GM20431 (cell line): Measurements from ENCODE around the gene TBC1D7.

Experiments
- in situ Hi-C: fragments of 300-500 bp; cut with MseI, MboI; formaldehyde crosslinking; loops from one replicate; pipeline ENCODE4 v1.15.0; 2020; ENCODE audit warnings: low sequenced_read_pairs; ENCODE audit not compliant: unreplicated experiment

Gene TBC1D7

DNA sequence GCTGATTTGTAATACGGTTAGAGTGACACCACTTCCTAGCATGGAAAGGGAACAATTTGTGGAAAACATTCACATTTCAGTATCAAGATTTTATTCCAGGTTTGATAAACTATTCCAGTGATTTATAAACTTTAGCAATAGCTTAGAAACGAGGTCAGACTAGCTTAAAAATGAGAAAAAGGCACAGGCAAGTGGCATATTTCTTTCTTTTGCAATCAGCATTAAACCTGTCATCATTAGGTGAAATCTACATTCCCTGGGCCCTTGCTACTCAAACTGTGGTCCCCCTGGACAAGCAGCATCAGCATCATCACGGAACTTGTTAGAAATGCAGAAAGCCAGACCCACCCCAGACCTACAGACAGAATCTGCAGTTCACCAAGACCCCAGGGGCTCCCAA is 29.9 kb downstream of the TBC1D7 start:
- in situ Hi-C loops = no loop called here

DNA sequence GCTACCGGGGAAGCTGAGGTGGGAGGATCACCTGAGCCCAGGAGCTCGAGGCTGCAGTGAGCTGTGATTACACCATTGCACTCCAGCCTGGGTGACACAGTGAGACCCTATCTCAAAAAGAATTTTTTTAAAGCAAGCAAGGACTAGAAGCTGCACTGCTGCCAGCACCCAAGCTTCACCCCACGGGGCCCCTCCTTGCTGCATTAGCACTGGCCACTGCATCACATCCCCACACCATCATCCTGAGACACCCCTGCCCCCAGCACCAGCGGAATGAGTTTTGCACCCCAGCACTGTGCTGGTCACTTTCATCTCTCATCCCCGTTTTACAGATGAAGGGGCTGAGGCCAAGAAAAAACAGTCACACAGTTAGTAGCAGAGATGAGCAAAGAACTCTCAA is 30.9 kb downstream of the TBC1D7 start:
- in situ Hi-C loops = no loop called here

- in situ Hi-C loops = no loop called here
Observed at GRCh38 chr6:13296536-13296997, 31.8 kb downstream of the TBC1D7 start.

- in situ Hi-C loops = no loop called here
Observed at GRCh38 chr6:13295576-13295975, 32.8 kb downstream of the TBC1D7 start.

DNA sequence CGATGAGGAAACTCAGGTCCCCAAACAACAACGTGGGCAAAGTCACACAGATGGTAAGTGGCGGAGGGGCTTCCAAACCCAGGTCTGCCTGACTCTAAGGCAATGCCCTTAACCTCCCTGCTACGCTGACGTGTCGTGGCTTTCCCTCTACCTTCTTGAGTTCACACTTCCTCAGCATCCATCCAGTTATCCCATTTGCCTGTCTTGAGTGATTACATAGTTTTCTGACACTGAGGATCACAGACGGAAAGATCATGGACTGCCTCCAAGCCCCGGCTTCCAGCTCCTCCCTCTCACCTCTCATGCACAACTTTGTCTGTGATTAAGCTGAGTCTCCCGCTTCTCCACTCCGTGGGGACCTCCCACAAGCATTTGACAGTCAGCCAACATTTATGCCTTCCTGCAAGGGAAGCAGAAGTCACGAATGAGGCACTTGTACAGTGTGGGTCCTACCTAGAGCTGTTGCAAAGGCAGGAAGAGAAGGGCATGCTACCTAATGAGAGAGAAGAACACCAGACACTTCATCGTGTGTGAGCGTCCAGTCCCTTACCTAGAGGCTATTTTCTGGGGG is 33.8 kb downstream of the TBC1D7 start:
- in situ Hi-C loops = no loop called here

DNA sequence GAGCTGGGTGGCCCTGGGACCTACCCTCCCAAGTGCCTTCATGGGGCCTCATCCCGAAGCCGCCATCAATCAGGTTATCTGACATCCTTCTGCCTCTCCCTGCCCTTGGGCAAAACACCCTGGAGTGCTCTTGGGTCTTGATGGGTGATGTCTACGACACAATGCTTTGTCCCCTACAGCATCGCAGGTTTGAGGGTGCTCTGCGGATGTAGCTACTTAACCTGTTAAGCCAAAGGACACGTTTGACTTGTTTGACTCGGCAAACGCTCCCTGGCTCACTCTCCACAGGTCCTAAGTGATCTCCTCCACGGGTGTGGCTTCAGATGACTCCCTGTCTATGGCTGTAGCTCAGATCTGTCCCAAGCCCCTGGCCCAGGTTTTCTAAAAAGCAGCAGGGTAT is 35.6 kb downstream of the TBC1D7 start:
- in situ Hi-C loops = no loop called here

- in situ Hi-C loops = no loop called here
Observed at GRCh38 chr6:13290335-13290734, 38.0 kb downstream of the TBC1D7 start.

- in situ Hi-C loops = no loop called here
Observed at GRCh38 chr6:13289789-13290318, 38.5 kb downstream of the TBC1D7 start.

- in situ Hi-C loops = no loop called here
Observed at GRCh38 chr6:13288969-13289391, 39.4 kb downstream of the TBC1D7 start.

DNA sequence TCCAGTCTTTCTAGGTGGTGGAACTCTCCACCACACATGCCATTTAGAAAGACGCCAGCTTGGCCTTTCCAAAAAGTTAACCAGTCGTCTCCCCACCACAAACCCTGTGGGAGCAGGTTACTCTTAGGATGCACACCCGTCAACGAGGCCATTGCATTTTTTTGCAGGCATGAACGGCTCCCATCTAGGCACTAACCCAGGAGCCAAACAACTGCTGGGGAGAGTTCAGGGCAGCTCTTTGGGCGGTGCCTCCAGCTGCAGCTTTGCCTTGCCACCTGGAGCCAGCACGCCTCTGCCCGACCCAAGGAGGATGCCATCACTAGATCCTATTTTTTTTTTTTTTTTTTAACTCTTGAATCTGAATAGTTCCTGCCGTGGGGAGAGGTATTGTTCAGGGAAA is 39.9 kb downstream of the TBC1D7 start:
- in situ Hi-C loops = no loop called here

- in situ Hi-C loops = no loop called here
Observed at GRCh38 chr6:13287104-13287503, 41.2 kb downstream of the TBC1D7 start.

- in situ Hi-C loops = no loop called here
Observed at GRCh38 chr6:13286181-13286580, 42.2 kb downstream of the TBC1D7 start.

GRCh38 chr6:13285705-13286104 is 42.6 kb downstream of the TBC1D7 start:
- in situ Hi-C loops = no loop called here

DNA sequence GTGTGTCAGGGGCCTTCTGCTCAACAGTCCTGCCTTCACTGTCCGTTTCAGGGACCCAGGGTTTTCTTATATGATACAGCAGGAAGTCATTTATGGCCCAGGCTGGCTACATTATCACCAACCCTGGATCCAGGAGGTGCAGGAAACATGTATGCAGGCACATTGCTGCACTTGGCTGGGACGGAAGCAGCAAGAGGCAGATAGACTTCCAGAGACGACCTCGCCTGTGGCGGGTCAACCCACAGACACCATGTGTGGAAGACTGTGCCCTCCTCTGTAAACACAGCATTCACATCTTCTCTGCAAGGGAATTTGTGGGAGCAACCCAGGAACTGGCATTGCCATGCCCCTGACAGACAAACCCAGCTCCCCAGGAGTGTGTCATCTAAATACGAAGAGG is 43.7 kb downstream of the TBC1D7 start:
- in situ Hi-C loops = no loop called here

GRCh38 chr6:13283331-13283730 is 45.0 kb downstream of the TBC1D7 start:
- in situ Hi-C loops = no loop called here

DNA sequence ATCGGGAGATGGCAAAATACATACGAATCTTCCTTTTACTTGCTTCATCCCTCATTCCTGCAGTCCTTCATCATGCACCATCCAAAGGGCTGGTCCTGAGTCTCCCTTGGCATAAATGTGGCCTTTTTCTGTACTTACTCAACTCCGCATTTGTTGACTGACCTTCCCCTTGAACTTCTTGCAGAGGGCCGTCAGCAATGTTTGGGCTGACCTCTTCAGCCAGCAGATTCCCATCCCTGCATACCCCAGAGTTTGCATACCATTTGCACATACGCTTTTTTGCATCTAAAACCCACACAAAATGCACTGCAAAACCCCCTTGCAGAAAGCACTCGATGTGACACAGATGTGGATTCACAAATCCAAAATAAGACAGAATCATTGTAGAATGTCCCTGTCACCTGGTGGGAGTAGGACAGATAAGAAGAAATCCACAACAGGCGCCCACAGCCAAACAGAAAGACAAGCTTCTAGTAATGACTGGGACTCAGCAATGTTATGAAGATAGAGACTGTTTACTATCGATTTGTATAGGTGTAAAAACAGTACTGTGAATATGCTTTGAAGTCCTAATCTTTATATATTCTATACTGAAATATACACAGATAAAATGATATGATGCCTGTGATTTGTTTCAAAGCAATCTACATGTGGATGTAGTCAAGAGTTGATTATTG is 45.8 kb downstream of the TBC1D7 start:
- in situ Hi-C loops = no loop called here

DNA sequence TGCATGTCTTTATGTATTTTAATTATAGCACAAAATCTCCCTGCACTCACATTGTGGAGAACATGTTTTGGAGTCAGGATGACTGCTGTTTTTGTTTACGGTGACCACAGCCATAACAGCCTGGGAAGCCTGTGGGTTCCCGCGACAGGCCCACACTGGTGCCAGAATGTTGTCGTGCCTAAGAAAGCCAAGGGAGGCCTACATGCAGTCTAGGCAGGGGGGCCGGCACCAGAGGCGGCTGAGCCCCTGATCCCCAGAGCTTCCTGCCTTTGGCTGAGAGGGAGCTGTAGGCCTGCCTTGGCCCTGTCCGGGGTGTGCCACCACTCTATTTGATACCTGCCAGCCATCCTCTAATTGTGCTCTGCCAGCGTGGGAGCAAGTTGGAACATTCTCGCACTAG is 46.7 kb downstream of the TBC1D7 start:
- in situ Hi-C loops = no loop called here

DNA sequence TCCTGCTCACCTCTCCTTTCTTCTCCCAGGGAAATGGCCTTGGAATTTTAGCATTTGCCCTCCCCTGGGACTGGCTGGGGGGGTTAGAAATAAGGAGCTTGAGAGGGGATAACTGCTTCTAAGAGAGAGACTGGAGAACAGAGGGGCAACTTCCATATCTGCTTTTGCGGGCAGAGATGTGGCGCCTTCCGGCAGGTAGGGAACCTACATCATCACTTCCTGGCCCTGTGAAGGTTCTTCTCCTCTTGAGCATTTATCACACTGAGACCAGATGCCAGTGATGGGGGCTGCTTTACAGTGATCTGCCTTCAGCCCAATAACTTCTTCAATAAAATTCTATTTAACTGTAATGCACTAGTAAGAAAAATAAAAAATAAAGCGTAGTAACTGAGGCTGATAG is 48.1 kb downstream of the TBC1D7 start:
- in situ Hi-C loops = no loop called here

GRCh38 chr6:13278991-13279390 is 49.3 kb downstream of the TBC1D7 start:
- in situ Hi-C loops = no loop called here

- in situ Hi-C loops = no loop called here
Observed at GRCh38 chr6:13278164-13278563, 50.2 kb downstream of the TBC1D7 start.

- in situ Hi-C loops = no loop called here
Observed at GRCh38 chr6:13277231-13277630, 51.1 kb downstream of the TBC1D7 start.
